NB4 (cell line): Measurements from ENCODE around the gene KERA.

Experiments used
- CTCF ChIP-seq: IDR thresholded peaks from one replicate; pipeline ENCODE4 v1.5.1; 2012; ENCODE audit warnings: low read depth, low read length
- MAX ChIP-seq: IDR thresholded peaks from 2 replicates; pipeline ENCODE4 v1.6.1; 2011; ENCODE audit warnings: low read depth, low read length
- MYC ChIP-seq: IDR thresholded peaks from 2 replicates; pipeline ENCODE4 v1.6.1; 2011; ENCODE audit warnings: low read depth, low read length
- POLR2A ChIP-seq: IDR thresholded peaks from 2 replicates; pipeline ENCODE4 v1.6.1; 2011; ENCODE audit warnings: mild to moderate bottlenecking; ENCODE audit not compliant: insufficient read length; ENCODE audit errors: extremely low read depth

- TF ChIP-seq CTCF, result no peak
- TF ChIP-seq MAX, result no peak
- no peak for TF ChIP-seq POLR2A
- no peak for TF ChIP-seq MYC
These were observed 53.0 kb downstream of the KERA start, which contains the start of gene EPYC for GRCh38 chr12:91004872-91005271.
